ENCODE measurements around the gene ALPP.

DNA sequence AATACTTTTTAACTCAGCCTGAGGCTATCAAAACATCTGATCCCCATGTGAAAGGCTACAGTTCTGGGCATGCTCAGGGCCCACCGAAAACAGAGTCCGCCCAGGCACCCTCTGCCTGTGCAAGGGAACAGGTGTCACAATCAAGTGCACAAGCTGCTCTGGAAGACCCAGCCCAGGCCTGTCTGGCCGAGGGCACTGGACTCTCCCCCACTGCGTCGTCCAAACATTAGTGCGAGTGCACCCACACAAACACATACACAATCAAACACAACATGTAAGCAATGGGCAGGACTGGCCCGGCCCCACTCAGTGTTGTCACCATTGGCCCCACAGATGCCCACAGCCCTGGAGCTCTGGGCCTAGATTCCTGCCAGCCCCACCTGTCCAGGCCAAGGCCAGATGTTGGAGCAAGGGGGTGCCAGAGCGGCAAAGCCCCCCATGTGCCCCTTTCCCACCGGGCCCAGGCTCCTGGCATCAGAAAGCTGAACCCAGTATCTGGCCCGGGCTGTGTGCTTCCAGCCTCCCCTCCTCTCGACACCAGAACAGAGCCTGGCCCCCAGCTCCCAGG, 27.5 kb downstream of the ALPP start:
- TF ChIP-seq, protein P1, sequence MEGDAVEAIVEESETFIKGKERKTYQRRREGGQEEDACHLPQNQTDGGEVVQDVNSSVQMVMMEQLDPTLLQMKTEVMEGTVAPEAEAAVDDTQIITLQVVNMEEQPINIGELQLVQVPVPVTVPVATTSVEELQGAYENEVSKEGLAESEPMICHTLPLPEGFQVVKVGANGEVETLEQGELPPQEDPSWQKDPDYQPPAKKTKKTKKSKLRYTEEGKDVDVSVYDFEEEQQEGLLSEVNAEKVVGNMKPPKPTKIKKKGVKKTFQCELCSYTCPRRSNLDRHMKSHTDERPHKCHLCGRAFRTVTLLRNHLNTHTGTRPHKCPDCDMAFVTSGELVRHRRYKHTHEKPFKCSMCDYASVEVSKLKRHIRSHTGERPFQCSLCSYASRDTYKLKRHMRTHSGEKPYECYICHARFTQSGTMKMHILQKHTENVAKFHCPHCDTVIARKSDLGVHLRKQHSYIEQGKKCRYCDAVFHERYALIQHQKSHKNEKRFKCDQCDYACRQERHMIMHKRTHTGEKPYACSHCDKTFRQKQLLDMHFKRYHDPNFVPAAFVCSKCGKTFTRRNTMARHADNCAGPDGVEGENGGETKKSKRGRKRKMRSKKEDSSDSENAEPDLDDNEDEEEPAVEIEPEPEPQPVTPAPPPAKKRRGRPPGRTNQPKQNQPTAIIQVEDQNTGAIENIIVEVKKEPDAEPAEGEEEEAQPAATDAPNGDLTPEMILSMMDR (IDR thresholded peaks at IDR 0.05; ENCODE audit: insufficient read depth, low read length): no peak
- no peak for TF ChIP-seq POLR2AphosphoS5 (IDR thresholded peaks at IDR 0.05; ENCODE audit: low read depth)

Data from HL-60 (cell line).